ENCODE data around the gene PRSS22. TPM values are rescaled to one million over a fixed set of nuclear protein-coding genes. Genes with fewer than 3 reads are reported as not detected.

The PRSS22 gene
- polyA plus RNA-seq, 1 donor (not counting 4 experiments of a cell fraction or from before 2014, with no cell fraction given), result 2.2 TPM

DNA sequence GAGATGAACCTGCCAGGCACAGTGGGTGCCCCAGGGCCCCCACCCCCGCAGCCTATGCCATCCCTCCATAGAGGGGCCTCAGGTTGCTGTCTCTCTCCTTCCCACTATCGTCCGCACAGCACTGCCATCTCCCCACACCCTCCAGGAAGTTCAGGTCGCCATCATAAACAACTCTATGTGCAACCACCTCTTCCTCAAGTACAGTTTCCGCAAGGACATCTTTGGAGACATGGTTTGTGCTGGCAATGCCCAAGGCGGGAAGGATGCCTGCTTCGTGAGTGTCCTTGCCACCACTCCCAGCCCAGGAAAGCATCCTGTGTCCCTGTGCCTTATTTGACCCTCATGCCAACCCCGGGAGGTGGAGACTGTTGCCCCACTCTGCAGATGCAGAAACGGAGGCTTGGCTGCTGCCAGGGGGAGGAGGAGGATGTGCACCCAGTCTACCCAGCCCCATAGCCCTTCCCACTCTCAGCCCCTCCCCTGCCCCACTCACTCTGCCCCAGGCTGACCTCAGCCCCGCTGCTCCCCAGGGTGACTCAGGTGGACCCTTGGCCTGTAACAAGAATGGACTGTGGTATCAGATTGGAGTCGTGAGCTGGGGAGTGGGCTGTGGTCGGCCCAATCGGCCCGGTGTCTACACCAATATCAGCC is 37.0 kb downstream of the PRSS22 start:
- H3K4me3 ChIP-seq (ENCODE audit: control insufficient read depth in 2 of 3, extremely low read depth in 1 of 3, insufficient read depth in 2 of 3, low read depth in 1 of 3, low read length in 3 of 3), result no peak overlapping the region
- TF ChIP-seq EZH2 (IDR thresholded peaks at IDR 0.05; ENCODE audit: low read length), result no peak
- TF ChIP-seq, protein P1, sequence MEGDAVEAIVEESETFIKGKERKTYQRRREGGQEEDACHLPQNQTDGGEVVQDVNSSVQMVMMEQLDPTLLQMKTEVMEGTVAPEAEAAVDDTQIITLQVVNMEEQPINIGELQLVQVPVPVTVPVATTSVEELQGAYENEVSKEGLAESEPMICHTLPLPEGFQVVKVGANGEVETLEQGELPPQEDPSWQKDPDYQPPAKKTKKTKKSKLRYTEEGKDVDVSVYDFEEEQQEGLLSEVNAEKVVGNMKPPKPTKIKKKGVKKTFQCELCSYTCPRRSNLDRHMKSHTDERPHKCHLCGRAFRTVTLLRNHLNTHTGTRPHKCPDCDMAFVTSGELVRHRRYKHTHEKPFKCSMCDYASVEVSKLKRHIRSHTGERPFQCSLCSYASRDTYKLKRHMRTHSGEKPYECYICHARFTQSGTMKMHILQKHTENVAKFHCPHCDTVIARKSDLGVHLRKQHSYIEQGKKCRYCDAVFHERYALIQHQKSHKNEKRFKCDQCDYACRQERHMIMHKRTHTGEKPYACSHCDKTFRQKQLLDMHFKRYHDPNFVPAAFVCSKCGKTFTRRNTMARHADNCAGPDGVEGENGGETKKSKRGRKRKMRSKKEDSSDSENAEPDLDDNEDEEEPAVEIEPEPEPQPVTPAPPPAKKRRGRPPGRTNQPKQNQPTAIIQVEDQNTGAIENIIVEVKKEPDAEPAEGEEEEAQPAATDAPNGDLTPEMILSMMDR (optimal IDR thresholded peaks at IDR 0.05 in 1 of 3, IDR thresholded peaks at IDR 0.05 in 1 of 3, conservative IDR thresholded peaks at IDR 0.05 in 1 of 3; ENCODE audit: extremely low read depth in 1 of 3, insufficient read depth in 2 of 3, low read length in 3 of 3), result no peak
- no peak overlapping the region for H3K9ac ChIP-seq (ENCODE audit: control insufficient read depth, extremely low read depth, insufficient read depth, low read length)
- H3K9me1 ChIP-seq (ENCODE audit: control insufficient read depth, extremely low read depth, insufficient read depth, low read length), result no peaks in the 10 kb centered on the region
- no peak for FAIRE-seq
- H3K36me3 ChIP-seq (ENCODE audit: control insufficient read depth in 2 of 2, extremely low read depth in 1 of 2, insufficient read depth in 2 of 2, low read length in 2 of 2), result no peaks in the 10 kb centered on the region
- dilution Hi-C loops (cut with MboI; ENCODE audit: extremely low pct_ligation_motif_present, low sequenced_read_pairs), result no loop called here
- DNase-seq (ENCODE audit: low read depth, low spot score), result no peak
- H3K9me3 ChIP-seq (ENCODE audit: control insufficient read depth, low read depth, low read length), result no peaks in the 10 kb centered on the region
- H3K27me3 ChIP-seq (ENCODE audit: control insufficient read depth, extremely low read depth, insufficient read depth, low read length), result peaks cover 32% of the 10 kb centered on the region
- no peak overlapping the region for H2AFZ ChIP-seq (ENCODE audit: control insufficient read depth, low read length)
- no peaks in the 10 kb centered on the region for H3K79me2 ChIP-seq (ENCODE audit: control insufficient read depth, insufficient read depth, low read length)
- no peaks in the 10 kb centered on the region for H3K4me1 ChIP-seq (ENCODE audit: control insufficient read depth, extremely low read depth, insufficient read depth, low read length)
- no peak overlapping the region for H3K4me2 ChIP-seq (ENCODE audit: control insufficient read depth, extremely low read depth, insufficient read depth, low read depth, low read length)
- H4K20me1 ChIP-seq (ENCODE audit: control insufficient read depth, extremely low read depth, insufficient read depth, low read length), result no peaks in the 10 kb centered on the region
- H3K27ac ChIP-seq (ENCODE audit: control insufficient read depth, insufficient read depth, low read length), result no peak overlapping the region

DNA sequence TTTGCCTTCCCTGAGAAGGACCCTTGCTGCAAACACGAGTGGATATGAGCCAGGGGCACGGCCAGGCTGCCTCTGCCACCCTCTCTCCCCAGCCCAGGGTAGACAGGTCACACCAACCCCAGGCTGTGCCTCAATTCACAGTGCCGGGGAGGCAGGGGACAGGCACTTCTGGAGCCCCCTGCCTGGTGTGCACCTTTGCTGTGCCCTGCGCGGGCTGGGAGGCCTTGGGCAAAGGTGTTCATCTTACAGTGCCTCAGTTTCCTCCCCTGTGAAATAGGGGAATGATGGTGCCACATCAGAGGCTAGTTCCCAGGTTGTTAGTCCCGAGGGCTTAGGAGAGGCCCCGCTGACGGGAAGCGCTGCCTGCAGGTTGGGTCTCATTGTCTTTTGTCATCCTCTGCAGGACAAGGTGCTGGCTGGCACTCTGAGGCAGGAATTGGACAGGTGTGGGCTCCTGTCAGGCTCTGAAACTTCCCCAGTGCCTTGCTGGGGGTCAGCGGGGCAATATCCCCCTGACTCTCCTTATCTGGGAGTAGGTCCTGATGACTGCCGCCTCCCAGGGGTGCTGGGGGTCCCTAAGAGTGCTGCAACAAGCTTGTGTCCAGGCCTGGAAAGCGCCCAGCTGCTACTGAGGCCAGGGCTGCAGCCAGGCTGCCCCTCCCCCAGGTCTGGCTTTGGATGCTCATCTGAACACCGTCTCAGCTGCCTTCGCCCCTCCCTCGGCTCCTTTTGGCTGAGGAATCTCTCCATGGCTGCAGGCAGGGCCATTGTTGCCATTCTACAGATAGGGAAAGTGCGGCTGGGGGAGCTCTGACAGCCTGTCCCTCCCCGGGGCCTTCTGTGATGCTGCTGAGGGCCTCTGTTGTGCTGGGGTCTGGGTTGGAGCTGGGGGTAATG is 37.8 kb downstream of the PRSS22 start:
- no peaks in the 10 kb centered on the region for H4K20me1 ChIP-seq (ENCODE audit: control insufficient read depth, extremely low read depth, insufficient read depth, low read length)
- no peak for DNase-seq (ENCODE audit: low read depth, low spot score)
- dilution Hi-C loops (cut with MboI; ENCODE audit: extremely low pct_ligation_motif_present, low sequenced_read_pairs), result no loop called here
- H3K9ac ChIP-seq (ENCODE audit: control insufficient read depth, extremely low read depth, insufficient read depth, low read length), result no peak overlapping the region
- no peak overlapping the region for H3K4me2 ChIP-seq (ENCODE audit: control insufficient read depth, extremely low read depth, insufficient read depth, low read depth, low read length)
- H3K27ac ChIP-seq (ENCODE audit: control insufficient read depth, insufficient read depth, low read length), result no peak overlapping the region
- no peak overlapping the region for H2AFZ ChIP-seq (ENCODE audit: control insufficient read depth, low read length)
- H3K36me3 ChIP-seq (ENCODE audit: control insufficient read depth in 2 of 2, extremely low read depth in 1 of 2, insufficient read depth in 2 of 2, low read length in 2 of 2), result no peaks in the 10 kb centered on the region
- H3K4me1 ChIP-seq (ENCODE audit: control insufficient read depth, extremely low read depth, insufficient read depth, low read length), result no peaks in the 10 kb centered on the region
- peaks cover 28% of the 10 kb centered on the region for H3K27me3 ChIP-seq (ENCODE audit: control insufficient read depth, extremely low read depth, insufficient read depth, low read length)
- H3K9me1 ChIP-seq (ENCODE audit: control insufficient read depth, extremely low read depth, insufficient read depth, low read length), result no peaks in the 10 kb centered on the region
- no peak overlapping the region for H3K4me3 ChIP-seq (ENCODE audit: control insufficient read depth in 2 of 3, extremely low read depth in 1 of 3, insufficient read depth in 2 of 3, low read depth in 1 of 3, low read length in 3 of 3)
- FAIRE-seq, result no peak
- TF ChIP-seq, protein P1 (optimal IDR thresholded peaks at IDR 0.05 in 1 of 3, IDR thresholded peaks at IDR 0.05 in 1 of 3, conservative IDR thresholded peaks at IDR 0.05 in 1 of 3; ENCODE audit: extremely low read depth in 1 of 3, insufficient read depth in 2 of 3, low read length in 3 of 3), result no peak
- TF ChIP-seq EZH2 (IDR thresholded peaks at IDR 0.05; ENCODE audit: low read length), result no peak
- H3K79me2 ChIP-seq (ENCODE audit: control insufficient read depth, insufficient read depth, low read length), result no peaks in the 10 kb centered on the region
- H3K9me3 ChIP-seq (ENCODE audit: control insufficient read depth, low read depth, low read length), result no peaks in the 10 kb centered on the region
